ENCODE data around the gene TMEM168.

Gene TMEM168

GRCh38 chr7:112715525-112715924 is 74.7 kb downstream of the TMEM168 start:
- no peak for DNase-seq (ENCODE audit: low spot score)

- no peak for DNase-seq (ENCODE audit: low spot score)
Measured at GRCh38 chr7:112714917-112715316, 75.3 kb downstream of the TMEM168 start.
